Right lobe of liver (tissue), 4 donors: ENCODE measurements around the gene RALGPS1.

Experiments
- CTCF ChIP-seq, 4 donors: fragments of 200-600 bp in 3 of 4; fragments of 450-650 bp in 1 of 4; IDR thresholded peaks; one replicate each; pipeline versions ENCODE4 v1.5.1 to v1.8.0; 2016 to 2022; ENCODE audit warnings: antibody characterized with exemption in 4 of 4, mild to moderate bottlenecking in 2 of 4
- POLR2A ChIP-seq: fragments of 450-650 bp; IDR thresholded peaks from one replicate; pipeline ENCODE4 v1.6.1; 2017; ENCODE audit warnings: antibody characterized with exemption, mild to moderate bottlenecking
- donor health status: DM: no; HTN: no; CAD: no.
- donor health status: DM: no; HTN: no; CAD: no.
- donor health status: DM: no; HTN: yes; CAD: no.

DNA sequence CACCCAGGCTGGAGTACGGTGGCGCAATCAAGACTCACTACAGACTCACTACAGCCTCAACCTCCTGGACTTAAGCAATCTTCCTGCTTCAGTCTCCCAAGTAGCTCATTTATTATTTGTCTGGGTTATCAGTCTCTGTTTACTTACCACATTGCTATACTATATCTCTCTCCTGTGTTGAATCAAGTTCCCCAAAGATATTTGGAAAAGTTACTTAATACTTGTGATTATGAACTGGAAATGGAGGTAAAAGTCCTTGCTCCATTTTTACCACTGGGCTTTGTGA, 152.2 kb downstream of the RALGPS1 start:
- TF ChIP-seq CTCF (IDR thresholded peaks at IDR 0.05) (no peak), POLR2A (no peak)
